ENCODE measurements around the gene DNAJC5G.
"Not testable (repeated sequence)": the region's sequence is repeated elsewhere in the genome, so short reads cannot be mapped to it uniquely, and the experiment has no call there.

DNAJC5G gene

DNA sequence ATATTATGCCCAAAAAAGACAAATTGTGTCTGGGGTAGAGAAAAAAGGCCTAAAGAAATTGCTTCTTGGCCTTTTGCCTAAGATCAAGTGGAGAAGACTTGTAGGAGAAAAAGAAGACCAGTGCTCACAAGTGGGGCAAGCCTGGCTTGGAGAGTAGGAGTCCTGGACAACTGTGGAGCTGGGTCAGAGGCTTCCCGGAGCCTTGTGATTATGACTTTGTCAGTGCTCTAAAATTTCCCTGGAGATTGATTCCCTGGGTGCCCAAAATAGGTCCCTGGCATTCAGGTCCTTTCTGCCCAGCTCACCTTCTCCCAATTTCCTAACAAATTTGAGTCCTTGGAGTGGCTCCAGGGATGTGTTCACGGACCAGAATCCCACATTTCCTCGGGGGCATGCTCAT, 6.2 kb downstream of the DNAJC5G start:
- DNase-seq (ENCODE audit: low spot score): no peak

DNA sequence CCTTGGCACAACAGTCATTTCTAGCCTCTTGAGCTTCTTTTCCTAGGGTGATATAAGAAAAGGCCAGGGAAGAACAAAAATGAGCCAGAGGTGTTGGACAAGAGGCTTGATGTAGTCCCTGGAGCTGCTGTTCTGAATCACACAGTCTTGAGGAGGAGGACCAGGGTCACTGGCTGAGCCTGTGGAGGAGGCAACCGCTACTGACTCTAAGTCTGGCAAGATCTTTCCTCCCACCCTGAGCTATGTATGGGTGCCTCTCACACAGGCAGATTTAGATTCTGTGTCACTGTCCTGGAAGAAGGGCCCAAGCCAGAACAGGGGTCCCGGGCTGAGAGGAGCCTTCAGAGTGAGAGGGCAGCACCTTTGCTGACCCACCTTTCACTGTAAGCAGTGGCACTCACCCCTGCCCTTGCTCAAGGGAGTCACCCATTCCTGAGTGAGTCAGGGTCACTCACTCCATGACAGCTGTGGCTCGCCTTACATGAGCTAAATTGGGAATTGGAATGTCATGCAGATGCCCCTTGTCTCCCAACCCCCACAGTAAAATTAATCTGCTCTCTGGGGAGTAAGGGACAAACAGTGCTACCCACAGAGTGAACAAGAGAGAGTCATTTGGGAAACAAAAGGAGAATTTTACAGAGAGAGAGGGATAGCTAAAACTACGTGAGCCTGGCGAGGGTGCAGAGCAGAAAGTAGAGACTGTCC, 6.8 kb downstream of the DNAJC5G start, which contains the start of gene TRIM54:
TSS of gene TRIM54 (plus strand) at position 575 of the 705 bp plus-strand sequence. CDS start 303 bp downstream, outside the sequence.
- no peak for DNase-seq (ENCODE audit: low spot score)

GRCh38 chr2:27282892-27283291, 7.7 kb downstream of the DNAJC5G start:
- no peak for DNase-seq (ENCODE audit: low spot score)

- DNase-seq (ENCODE audit: low spot score): no peak
These were observed 9.8 kb downstream of the DNAJC5G start for GRCh38 chr2:27284996-27285395.

DNA sequence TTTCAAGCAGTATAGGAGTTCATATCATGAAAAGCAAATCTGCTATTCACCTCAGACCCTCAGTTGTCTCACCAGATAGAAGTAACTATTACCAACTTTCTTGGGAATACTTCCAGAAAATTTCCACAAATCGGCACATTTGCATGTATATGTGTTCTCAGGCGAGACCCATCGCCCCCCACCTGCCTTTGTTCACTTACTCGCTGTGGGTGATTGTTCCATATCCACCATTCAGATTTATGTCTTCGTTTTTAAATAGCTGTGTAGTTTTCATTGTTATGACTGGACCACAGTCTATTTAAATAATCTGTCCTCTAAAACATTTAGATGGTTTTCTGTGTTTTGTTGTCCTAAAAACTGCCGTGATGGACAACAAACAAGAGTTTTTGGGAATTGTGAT, 10.2 kb downstream of the DNAJC5G start:
- no peak for DNase-seq (ENCODE audit: low spot score)

GRCh38 chr2:27288610-27289009, 13.4 kb downstream of the DNAJC5G start:
- DNase-seq (ENCODE audit: low spot score): no peak

- no peak for DNase-seq (ENCODE audit: low spot score)
These were observed 15.3 kb downstream of the DNAJC5G start for GRCh38 chr2:27290549-27290948.

GRCh38 chr2:27291865-27292264, 16.6 kb downstream of the DNAJC5G start:
- no peak for DNase-seq (ENCODE audit: low spot score)

GRCh38 chr2:27294928-27295327, 19.7 kb downstream of the DNAJC5G start:
- no peak for DNase-seq (ENCODE audit: low spot score)

- no peak for DNase-seq (ENCODE audit: low spot score)
These were observed 21.2 kb downstream of the DNAJC5G start for GRCh38 chr2:27296481-27296880.

DNA sequence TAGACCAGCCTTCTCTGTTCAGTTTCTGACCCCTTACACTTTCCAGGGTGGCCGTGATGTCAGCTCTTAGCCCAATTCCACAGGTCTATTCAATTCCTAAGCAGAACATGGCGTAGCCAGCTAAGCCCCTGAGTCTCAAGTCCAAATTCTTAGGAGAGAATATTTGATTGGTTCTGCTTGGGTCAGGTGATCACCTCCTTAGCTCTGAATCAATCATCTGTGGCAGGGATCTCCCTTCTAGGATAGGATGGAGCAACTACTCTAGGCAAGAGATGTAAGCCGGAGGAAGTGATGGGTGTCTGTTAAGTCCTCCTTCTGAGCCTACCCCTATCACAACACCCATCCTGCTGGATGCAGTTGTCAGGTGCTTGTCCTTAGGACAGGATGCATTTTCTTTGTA, 22.0 kb downstream of the DNAJC5G start:
- no peak for DNase-seq (ENCODE audit: low spot score)

DNA sequence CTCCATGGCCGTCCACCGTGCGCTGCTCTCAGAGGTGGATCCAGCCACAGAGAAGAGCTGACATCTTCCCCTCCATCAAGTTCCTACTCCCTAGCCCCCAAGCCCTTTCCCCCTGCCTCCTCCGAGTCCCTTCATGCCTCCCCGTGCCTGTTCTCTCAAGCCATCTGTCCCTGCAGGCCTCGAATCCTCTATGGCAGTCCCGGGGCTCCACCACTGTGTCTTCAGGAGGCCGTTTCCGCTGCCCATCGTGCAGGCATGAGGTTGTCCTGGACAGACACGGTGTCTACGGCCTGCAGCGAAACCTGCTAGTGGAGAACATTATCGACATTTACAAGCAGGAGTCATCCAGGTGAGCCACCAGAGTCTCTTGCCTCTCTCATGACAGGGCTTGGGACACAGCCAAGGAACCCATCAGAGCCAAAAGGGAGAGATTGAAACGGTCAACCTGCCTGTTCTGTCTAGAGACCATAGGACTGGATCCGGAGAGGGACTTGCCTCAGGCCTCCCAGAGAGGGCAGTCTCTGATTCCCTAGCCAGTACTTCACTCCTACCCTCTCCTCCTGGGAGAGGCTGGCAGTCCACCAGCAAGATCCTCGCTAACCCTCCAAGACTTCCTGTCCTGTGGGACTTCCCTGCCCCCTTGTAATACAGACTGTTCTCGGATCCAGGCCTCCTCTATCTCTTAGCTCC, 23.3 kb downstream of the DNAJC5G start:
- DNase-seq (ENCODE audit: low spot score): no peak

DNA sequence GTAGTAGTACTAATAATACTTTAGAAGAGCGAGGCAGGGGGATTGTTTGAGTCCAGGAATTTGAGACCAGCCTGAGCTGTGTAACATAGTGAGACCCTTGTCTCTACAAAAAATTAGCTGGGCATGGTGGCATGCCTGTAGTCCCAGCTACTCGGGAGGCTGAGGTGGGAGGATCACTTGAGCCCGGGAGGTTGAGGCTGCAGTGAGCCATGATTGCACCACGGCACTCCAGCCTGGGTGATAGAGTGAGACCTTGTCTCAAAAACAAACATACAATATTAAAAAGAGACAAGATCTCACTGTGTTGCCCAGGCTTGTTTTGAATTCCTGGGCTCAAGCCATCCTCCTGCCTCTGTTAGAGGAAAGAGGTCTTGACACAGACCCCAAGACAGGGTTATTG, 25.4 kb downstream of the DNAJC5G start:
- not testable (repeated sequence) for DNase-seq (ENCODE audit: low spot score)

GRCh38 chr2:27303093-27304025, 28.1 kb downstream of the DNAJC5G start:
- DNase-seq (ENCODE audit: low spot score): peak; percentile 62

- no peak for DNase-seq (ENCODE audit: low spot score)
These were observed 29.4 kb downstream of the DNAJC5G start for GRCh38 chr2:27304488-27305240.

DNA sequence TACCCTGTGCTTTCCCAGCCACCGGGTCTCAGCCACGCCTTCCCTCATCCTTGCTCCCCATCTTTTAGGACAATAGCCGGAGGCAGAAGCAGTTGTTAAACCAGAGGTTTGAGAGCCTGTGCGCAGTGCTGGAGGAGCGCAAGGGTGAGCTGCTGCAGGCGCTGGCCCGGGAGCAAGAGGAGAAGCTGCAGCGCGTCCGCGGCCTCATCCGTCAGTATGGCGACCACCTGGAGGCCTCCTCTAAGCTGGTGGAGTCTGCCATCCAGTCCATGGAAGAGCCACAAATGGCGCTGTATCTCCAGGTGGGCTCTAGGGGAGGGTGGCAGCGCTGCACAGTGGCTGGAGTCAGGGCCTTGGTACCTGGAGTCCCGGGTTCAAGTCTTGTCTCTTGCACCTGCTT, 30.3 kb downstream of the DNAJC5G start:
- DNase-seq (ENCODE audit: low spot score): no peak

GRCh38 chr2:27306136-27306535, 30.9 kb downstream of the DNAJC5G start:
- DNase-seq (ENCODE audit: low spot score): no peak

GRCh38 chr2:27306573-27307286, 31.5 kb downstream of the DNAJC5G start:
- DNase-seq (ENCODE audit: low spot score): no peak

DNA sequence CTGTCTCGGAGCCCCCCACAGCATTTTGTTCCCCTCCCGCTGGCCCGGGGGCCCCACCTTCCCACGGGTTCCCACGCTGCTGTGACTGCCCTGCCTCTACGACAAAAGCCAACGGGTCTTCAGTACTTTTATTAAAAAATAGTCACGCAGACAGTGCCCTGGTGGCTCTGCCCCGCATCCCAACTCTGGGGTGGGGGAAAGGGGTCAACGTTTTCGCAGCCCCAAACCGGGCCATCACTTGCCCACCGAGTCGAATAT, 32.0 kb downstream of the DNAJC5G start:
- no peak for DNase-seq (ENCODE audit: low spot score)

DNA sequence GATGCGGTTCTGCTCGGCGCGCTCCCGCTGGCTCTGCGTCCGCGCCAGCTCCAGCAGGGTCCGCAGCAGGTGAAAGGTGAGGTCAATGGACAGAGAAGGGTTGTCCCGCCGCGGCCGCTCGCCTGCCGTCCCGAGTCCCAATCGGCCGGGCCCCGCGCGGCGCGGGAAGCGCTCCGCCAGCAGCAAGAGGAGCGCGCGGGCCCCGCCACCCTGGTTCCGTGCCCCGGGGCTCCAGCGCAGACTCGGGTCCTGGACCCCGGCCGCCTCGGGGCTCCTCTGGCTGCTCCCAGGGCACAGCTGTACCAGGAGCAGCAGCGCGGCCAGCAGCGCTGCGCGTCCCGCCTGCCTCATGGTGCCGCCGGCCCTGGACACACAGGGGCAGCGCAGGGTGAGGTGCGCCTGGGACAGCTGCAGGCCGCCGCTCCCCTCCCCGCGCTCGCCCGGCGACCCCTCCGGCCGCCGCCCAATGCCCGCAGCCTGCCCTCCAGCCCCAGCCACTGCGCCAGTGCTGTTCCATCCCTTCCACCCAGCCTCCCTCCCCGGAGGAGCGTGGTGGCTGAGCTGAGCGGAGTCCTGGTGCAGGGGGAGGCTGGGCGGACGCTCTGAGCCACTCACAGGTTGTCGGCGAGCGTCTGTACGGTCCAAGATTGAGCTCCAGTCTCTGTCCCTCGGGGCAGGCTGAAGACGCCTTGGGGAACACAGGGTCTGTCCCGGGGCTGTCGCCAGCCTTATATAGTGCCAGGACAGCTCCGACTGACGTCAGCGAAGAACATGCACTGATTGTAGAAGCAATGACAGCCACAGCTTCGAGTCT, 32.5 kb downstream of the DNAJC5G start:
- DNase-seq (ENCODE audit: low spot score): no peak

All from CD4-positive, alpha-beta T cell treated with Interleukin-2 at 100 ng/mL for 4 hours (primary cell).